ENCODE results near the gene KRT83.

DNA sequence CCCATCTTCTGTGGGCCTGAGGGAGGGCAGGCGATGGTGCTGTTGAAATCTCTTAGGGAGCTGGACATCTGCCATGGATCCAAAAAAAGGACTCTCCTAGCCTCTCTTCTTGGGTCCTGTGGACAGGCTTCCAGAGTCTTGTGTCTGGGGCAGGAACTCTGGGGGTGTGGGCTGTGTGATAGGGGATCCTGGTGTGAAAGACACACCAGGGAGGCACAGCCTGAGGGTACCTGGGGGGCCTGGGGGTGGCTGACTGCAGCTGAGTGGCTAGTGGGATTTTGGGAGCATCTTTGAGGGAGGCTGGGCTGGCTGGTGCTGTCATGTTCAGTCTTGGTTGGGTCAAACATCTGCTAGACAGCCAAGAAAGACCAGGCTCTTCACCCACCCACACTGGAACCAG is 1.8 kb upstream of the KRT83 start:
- no peak for TF ChIP-seq EZH2phosphoT487 (IDR thresholded peaks at IDR 0.05; ENCODE audit: low read depth)
- TF ChIP-seq CTCF (IDR thresholded peaks at IDR 0.05; ENCODE audit: low read depth, low read length) = no peak
